Caco-2 (cell line): Measurements from ENCODE around the gene HRH2. TPM values are rescaled to one million over a fixed set of nuclear protein-coding genes. Genes with fewer than 3 reads are reported as not detected.
A peak's percentile ranks its signal among the peaks of the same experiment; 100 is the strongest.

Experiments used
- BruUV-seq: library from RNA; stranded (reverse); fragments of 400-500 nt; replicated peaks from 2 replicates; lab custom pipeline; 2021; lab: Mats Ljungman, UMichigan
- CTCF ChIA-PET: fragments of 300-600 bp; sonication (Branson Sonifier 250); formaldehyde crosslinking; loops from one replicate; lab custom pipeline; 2022; ENCODE audit warnings: antibody characterized with exemption; lab: Charles Lee
- POLR2A ChIA-PET: fragments of 300-600 bp; sonication (Branson Sonifier 250); formaldehyde crosslinking; loops from one replicate; lab custom pipeline; 2022; ENCODE audit warnings: antibody characterized with exemption; lab: Charles Lee
- DNase-seq, 2 experiments: peaks; one replicate each; pipeline versions ENCODE4 v3.0.0 to v3.0.0-alpha.2; 2020 to 2022
- H3K27me3 ChIP-seq: replicated peaks from 2 replicates; pipeline ENCODE4 v1.6.0; 2011; ENCODE audit warnings: low read length; ENCODE audit not compliant: control insufficient read depth, insufficient read depth
- H3K36me3 ChIP-seq: 2 replicates; pipeline ENCODE4 v1.5.1; 2011; ENCODE audit warnings: low read length; ENCODE audit not compliant: control insufficient read depth, insufficient read depth
- H3K4me1 ChIP-seq: fragments of 250-450 bp; sonication (Bioruptor Pico); 2 replicates; pipeline ENCODE4 v1.5.1; 2020; ENCODE audit warnings: mild to moderate bottlenecking
- H3K4me3 ChIP-seq: 2 replicates; pipeline ENCODE4 v1.5.1; 2011; ENCODE audit warnings: low read depth, mild to moderate bottlenecking, control low read depth, low read length
- H3K9me3 ChIP-seq: fragments of 250-450 bp; sonication (Bioruptor Pico); 2 replicates; pipeline ENCODE4 v1.5.1; 2020; ENCODE audit warnings: mild to moderate bottlenecking, moderate library complexity
- H3K27ac Mint-ChIP-seq: one replicate; pipeline ENCODE4 v1.8.0; 2022; ENCODE audit warnings: mixed read lengths; ENCODE audit not compliant: unreplicated experiment
- H3K27me3 Mint-ChIP-seq: one replicate; pipeline ENCODE4 v1.8.0; 2022; ENCODE audit warnings: mixed read lengths; ENCODE audit not compliant: insufficient read depth, unreplicated experiment
- H3K36me3 Mint-ChIP-seq: one replicate; pipeline ENCODE4 v1.8.0; 2022; ENCODE audit warnings: mild to moderate bottlenecking, mixed read lengths; ENCODE audit not compliant: insufficient read depth, unreplicated experiment
- H3K4me1 Mint-ChIP-seq: one replicate; pipeline ENCODE4 v1.8.0; 2022; ENCODE audit warnings: low read depth, mixed read lengths; ENCODE audit not compliant: unreplicated experiment
- H3K4me3 Mint-ChIP-seq: one replicate; pipeline ENCODE4 v1.8.0; 2022; ENCODE audit warnings: mild to moderate bottlenecking, moderate library complexity, mixed read lengths; ENCODE audit not compliant: unreplicated experiment
- H3K9me3 Mint-ChIP-seq: one replicate; pipeline ENCODE4 v1.8.0; 2022; ENCODE audit warnings: mixed read lengths; ENCODE audit not compliant: unreplicated experiment
- intact Hi-C: fragments of 100-400 bp; cut with micrococcal nuclease; formaldehyde crosslinking; loops from one replicate; pipeline ENCODE4 v1.10.0; 2022; ENCODE audit not compliant: unreplicated experiment
- total RNA-seq: library from RNA; stranded (reverse); gene quantifications from 2 replicates; pipeline ENCODE4 v1.2.3, GENCODE V29; 2022
- TF ChIP-seq, protein P1 (sequence below), 2 experiments: fragments of 200-600 bp in 1 of 2; IDR thresholded peaks; 1 replicate in 1 of 2; 2 replicates in 1 of 2; pipeline versions ENCODE4 v1.5.1 to v1.8.0; 2011 to 2022; ENCODE audit warnings: antibody characterized with exemption in 1 of 2, control low read depth in 1 of 2, inconsistent platforms in 1 of 2, low read depth in 1 of 2, low read length in 1 of 2, mild to moderate bottlenecking in 1 of 2, moderate library complexity in 1 of 2; ENCODE audit not compliant: insufficient read depth in 1 of 2, severe bottlenecking in 1 of 2, unreplicated experiment in 1 of 2

The HRH2 gene
- total RNA-seq, 1 experiment from 2014 or later = not detected

DNA sequence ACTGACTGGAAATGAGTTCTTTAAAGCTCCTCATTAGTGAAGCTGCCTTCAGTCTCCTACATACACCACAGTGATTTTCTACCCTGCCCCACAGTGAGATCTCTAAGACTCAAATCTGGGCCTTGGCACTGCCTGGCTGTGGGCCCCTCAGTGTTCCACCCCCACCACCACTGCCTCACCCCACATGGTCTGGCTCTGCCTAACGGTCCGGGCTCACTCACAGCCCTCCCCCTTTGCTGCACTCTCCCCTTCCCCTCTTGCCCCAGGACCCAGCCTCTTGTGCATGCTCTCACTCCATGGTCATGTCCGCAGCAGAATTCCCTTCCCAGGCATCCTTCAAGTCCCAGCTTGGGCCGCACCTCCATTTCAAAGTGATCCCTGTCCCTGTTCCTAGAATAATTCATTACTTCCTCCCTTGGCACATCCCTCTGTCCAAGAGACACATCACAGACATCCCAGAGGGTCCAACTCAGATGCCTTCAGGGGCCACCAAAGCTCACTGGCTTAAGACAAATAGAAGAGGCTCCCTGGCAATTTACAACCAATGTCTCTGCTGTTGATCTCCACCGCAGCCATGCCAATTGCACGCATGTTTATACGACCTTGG is 56.7 kb downstream of the HRH2 start:
- H3K4me1 ChIP-seq = peaks cover 9% of the 10 kb centered on the region; the same call in 1 of the 2 replicates
- no peak overlapping the region for H3K27ac Mint-ChIP-seq
- peaks cover 17% of the 10 kb centered on the region for H3K4me1 Mint-ChIP-seq
- H3K4me3 ChIP-seq = no peak overlapping the region
- TF ChIP-seq, protein P1, sequence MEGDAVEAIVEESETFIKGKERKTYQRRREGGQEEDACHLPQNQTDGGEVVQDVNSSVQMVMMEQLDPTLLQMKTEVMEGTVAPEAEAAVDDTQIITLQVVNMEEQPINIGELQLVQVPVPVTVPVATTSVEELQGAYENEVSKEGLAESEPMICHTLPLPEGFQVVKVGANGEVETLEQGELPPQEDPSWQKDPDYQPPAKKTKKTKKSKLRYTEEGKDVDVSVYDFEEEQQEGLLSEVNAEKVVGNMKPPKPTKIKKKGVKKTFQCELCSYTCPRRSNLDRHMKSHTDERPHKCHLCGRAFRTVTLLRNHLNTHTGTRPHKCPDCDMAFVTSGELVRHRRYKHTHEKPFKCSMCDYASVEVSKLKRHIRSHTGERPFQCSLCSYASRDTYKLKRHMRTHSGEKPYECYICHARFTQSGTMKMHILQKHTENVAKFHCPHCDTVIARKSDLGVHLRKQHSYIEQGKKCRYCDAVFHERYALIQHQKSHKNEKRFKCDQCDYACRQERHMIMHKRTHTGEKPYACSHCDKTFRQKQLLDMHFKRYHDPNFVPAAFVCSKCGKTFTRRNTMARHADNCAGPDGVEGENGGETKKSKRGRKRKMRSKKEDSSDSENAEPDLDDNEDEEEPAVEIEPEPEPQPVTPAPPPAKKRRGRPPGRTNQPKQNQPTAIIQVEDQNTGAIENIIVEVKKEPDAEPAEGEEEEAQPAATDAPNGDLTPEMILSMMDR (IDR thresholded peaks at IDR 0.05; ENCODE audit: insufficient read depth in 1 of 2, low read depth in 1 of 2, low read length in 1 of 2, severe bottlenecking in 1 of 2, unreplicated experiment in 1 of 2) = no peak
- H3K27me3 Mint-ChIP-seq = no peaks in the 10 kb centered on the region
- DNase-seq = peak in 1 of 2 experiments; percentile 16
- POLR2A ChIA-PET = no interaction called here
- no peaks in the 10 kb centered on the region for H3K36me3 Mint-ChIP-seq
- H3K9me3 Mint-ChIP-seq = peaks cover 25% of the 10 kb centered on the region
- no TSS peak for BruUV-seq
- intact Hi-C loops = no loop called here
- H3K4me3 Mint-ChIP-seq = no peak overlapping the region
- H3K36me3 ChIP-seq = no peaks in the 10 kb centered on the region
- H3K9me3 ChIP-seq = no peaks in the 10 kb centered on the region
- H3K27me3 ChIP-seq = no peaks in the 10 kb centered on the region
- CTCF ChIA-PET = no interaction called here

DNA sequence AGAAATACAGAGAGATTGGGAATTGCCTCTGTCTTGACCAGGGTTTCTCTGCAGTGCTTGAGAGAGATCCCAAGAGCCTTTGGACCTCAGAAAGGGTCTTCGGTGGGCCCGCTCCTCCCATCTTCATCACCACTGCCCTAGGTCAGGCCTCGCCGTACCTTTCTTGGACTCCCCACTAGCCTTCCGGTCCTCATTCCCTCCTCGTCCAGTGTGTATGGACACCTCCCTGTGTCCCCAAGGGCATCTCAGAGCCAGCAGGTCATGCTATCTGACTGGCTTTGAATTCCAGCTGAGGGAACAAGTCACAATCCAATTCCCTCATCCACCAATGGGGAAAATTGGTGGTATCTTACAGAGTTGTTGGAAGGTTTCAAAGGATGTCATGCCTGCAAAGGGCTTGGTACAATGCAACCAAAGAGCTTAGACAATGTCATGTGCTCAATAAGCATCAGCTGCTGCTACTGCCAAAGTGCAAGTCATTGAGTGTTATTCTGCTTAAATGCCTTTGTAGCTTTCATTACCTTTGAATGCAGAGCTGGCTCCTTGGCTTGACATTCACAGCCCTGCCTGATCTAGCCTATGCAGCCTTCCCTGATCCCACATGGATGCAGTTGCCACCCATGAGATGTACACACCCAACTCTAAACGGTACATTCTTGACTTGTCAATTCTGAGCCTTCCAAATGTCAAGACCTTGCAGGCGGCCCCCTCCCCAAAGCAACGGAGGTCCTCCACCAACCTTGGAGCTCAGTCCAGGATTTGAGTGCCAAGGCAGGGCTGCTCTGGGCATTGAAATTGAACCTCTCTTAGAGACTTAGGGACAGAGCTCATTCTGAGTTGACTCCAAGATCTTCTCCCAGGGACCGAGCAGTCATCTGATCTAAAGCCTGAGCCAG is 58.0 kb downstream of the HRH2 start:
- no peaks in the 10 kb centered on the region for H3K27me3 Mint-ChIP-seq
- H3K4me3 Mint-ChIP-seq = no peak overlapping the region
- H3K27ac Mint-ChIP-seq = peak overlapping the region; percentile 43
- H3K9me3 Mint-ChIP-seq = peaks cover 25% of the 10 kb centered on the region
- CTCF ChIA-PET = interaction anchor here (1.0 kb wide), 1 partner anchor 182 kb away, joined by 3 read pairs; no protein-coding TSS in a partner anchor
- H3K4me1 Mint-ChIP-seq = peaks cover 11% of the 10 kb centered on the region
- intact Hi-C loops = no loop called here
- H3K9me3 ChIP-seq = no peaks in the 10 kb centered on the region
- H3K4me1 ChIP-seq = peaks cover 9% of the 10 kb centered on the region; the same call in 1 of the 2 replicates
- no TSS peak for BruUV-seq
- DNase-seq = peak in 1 of 2 experiments; percentile 19
- POLR2A ChIA-PET = no interaction called here
- TF ChIP-seq, protein P1 (IDR thresholded peaks at IDR 0.05; ENCODE audit: insufficient read depth in 1 of 2, low read depth in 1 of 2, low read length in 1 of 2, severe bottlenecking in 1 of 2, unreplicated experiment in 1 of 2) = no peak
- H3K4me3 ChIP-seq = no peak overlapping the region
- H3K27me3 ChIP-seq = no peaks in the 10 kb centered on the region
- H3K36me3 ChIP-seq = no peaks in the 10 kb centered on the region
- H3K36me3 Mint-ChIP-seq = no peaks in the 10 kb centered on the region

DNA sequence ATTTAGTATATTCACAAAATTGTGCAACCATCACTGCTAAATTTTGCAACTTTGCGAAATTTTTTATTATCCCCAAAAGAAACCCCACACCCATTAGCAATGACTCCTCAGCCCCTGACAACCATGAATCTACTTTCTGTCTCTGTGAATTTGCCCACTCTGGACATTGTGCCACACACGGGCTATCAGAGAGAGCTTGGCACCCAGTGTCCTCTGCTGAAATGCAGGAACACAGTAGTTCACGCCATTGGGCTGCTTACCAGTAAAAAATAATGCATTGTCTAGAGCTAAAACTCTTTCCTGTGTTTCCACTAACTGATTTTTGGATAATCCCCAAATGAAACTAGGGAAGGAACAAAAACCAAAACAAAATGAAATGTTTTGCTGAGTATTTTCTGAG is 60.0 kb downstream of the HRH2 start:
- DNase-seq = no peak
- no peaks in the 10 kb centered on the region for H3K36me3 ChIP-seq
- POLR2A ChIA-PET = no interaction called here
- Mint-ChIP-seq H3K27ac (peak overlapping the region; percentile 24), H3K4me1 (peaks cover 11% of the 10 kb centered on the region), H3K36me3 (no peaks in the 10 kb centered on the region), H3K27me3 (no peaks in the 10 kb centered on the region), H3K4me3 (no peak overlapping the region), H3K9me3 (peaks cover 25% of the 10 kb centered on the region)
- intact Hi-C loops = loop anchor here (2.0 kb wide), 2 partner anchors 101 to 183 kb away; no protein-coding TSS in a partner anchor
- no peaks in the 10 kb centered on the region for H3K9me3 ChIP-seq
- no TSS peak for BruUV-seq
- no peaks in the 10 kb centered on the region for H3K27me3 ChIP-seq
- no peak overlapping the region for H3K4me3 ChIP-seq
- TF ChIP-seq, protein P1 (IDR thresholded peaks at IDR 0.05; ENCODE audit: insufficient read depth in 1 of 2, low read depth in 1 of 2, low read length in 1 of 2, severe bottlenecking in 1 of 2, unreplicated experiment in 1 of 2) = no peak
- H3K4me1 ChIP-seq = peaks cover 9% of the 10 kb centered on the region; the same call in 1 of the 2 replicates
- CTCF ChIA-PET = interaction anchor here (0.6 to 3.2 kb wide), 11 partner anchors 11 to 930 kb away, joined by 3 to 63 read pairs (median 4); partner anchors contain the start of gene TSPAN17
